Measurements from ENCODE around the gene PLA2G5. TPM values are rescaled to one million over a fixed set of nuclear protein-coding genes. Genes with fewer than 3 reads are reported as not detected.

PLA2G5 gene
- total RNA-seq, 1 donor from 2014 or later = not detected

DNA sequence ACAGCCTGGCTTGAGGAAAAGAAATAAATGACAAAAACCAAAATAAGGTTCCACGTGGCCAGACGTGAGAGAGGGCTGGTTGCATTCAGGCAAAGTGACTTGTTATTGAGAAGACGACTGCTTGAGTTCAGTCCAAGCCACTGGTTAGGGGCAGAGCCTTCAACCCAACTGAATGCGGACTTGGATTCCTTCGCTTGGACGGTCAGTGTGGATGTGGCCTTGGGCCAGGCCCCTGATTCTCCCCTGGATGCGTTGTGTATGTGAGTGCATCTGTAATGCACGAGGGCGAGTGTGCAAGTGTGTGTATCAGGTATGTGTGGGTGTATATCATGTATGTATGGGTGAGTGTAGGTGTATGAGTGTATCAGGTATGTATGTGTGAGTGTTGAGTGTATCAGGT, 71.0 kb downstream of the PLA2G5 start:
- Mint-ChIP-seq H3K4me3 (ENCODE audit: low read depth) (no peak overlapping the region), H3K4me1 (ENCODE audit: low read depth) (peaks cover 6% of the 10 kb centered on the region), H3K27ac (no peak overlapping the region), H3K27me3 (peaks cover 17% of the 10 kb centered on the region), H3K9me3 (ENCODE audit: low read depth) (peaks cover 1% of the 10 kb centered on the region), H3K36me3 (ENCODE audit: insufficient read depth) (no peaks in the 10 kb centered on the region)
- DNase-seq (ENCODE audit: low spot score, unreplicated experiment) = no peak
- TF ChIP-seq, protein P1, sequence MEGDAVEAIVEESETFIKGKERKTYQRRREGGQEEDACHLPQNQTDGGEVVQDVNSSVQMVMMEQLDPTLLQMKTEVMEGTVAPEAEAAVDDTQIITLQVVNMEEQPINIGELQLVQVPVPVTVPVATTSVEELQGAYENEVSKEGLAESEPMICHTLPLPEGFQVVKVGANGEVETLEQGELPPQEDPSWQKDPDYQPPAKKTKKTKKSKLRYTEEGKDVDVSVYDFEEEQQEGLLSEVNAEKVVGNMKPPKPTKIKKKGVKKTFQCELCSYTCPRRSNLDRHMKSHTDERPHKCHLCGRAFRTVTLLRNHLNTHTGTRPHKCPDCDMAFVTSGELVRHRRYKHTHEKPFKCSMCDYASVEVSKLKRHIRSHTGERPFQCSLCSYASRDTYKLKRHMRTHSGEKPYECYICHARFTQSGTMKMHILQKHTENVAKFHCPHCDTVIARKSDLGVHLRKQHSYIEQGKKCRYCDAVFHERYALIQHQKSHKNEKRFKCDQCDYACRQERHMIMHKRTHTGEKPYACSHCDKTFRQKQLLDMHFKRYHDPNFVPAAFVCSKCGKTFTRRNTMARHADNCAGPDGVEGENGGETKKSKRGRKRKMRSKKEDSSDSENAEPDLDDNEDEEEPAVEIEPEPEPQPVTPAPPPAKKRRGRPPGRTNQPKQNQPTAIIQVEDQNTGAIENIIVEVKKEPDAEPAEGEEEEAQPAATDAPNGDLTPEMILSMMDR (IDR thresholded peaks at IDR 0.05; ENCODE audit: unreplicated experiment) = no peak

DNA sequence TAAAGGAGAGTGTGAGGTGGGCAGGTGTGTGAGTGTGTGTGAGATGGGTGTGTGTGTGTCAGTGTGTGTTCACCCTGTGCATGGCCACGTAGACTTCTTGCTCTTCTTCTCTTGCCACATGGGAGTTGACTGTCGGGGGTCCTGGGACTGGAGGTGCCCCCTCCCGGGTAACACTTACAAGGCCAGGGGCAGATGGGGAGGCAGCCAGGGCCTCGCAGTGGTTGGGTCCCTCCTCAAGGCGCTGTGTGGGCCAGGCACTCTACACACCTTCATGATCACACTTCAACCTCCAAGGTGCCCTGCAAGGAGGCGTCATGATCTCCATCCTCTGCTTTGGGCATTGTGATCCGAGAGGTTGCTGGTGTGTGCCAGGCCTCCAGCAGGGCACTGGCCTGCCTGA, 71.5 kb downstream of the PLA2G5 start:
- Mint-ChIP-seq H3K27ac (no peak overlapping the region), H3K27me3 (peaks cover 17% of the 10 kb centered on the region), H3K4me3 (ENCODE audit: low read depth) (no peak overlapping the region), H3K4me1 (ENCODE audit: low read depth) (peaks cover 6% of the 10 kb centered on the region), H3K9me3 (ENCODE audit: low read depth) (no peaks in the 10 kb centered on the region), H3K36me3 (ENCODE audit: insufficient read depth) (no peaks in the 10 kb centered on the region)
- DNase-seq (ENCODE audit: low spot score, unreplicated experiment) = no peak
- TF ChIP-seq, protein P1 (IDR thresholded peaks at IDR 0.05; ENCODE audit: unreplicated experiment) = no peak

Other genes starting within 250 kb of the PLA2G5 start
- 19.0 and 19.9 TPM in 2 replicates for gene OTUD3, start 187.8 kb upstream of the PLA2G5 start, total RNA-seq
- gene PLA2G2E, start 146.6 kb upstream of the PLA2G5 start, total RNA-seq = not detected in 2 replicates
- gene PLA2G2A, start 90.6 kb upstream of the PLA2G5 start, total RNA-seq = 2.0 and 2.4 TPM in 2 replicates
- not detected in 2 replicates for gene PLA2G2D, start 49.3 kb downstream of the PLA2G5 start, total RNA-seq
- not detected in 2 replicates for gene PLA2G2F, start 69.1 kb downstream of the PLA2G5 start, total RNA-seq
- gene UBXN10, start 115.9 kb downstream of the PLA2G5 start, total RNA-seq = 2.8 and 3.1 TPM in 2 replicates
- not detected in 2 replicates for gene PLA2G2C, start 116.3 kb downstream of the PLA2G5 start, total RNA-seq
- gene VWA5B1, start 220.7 kb downstream of the PLA2G5 start, total RNA-seq = 0.19 and 0.24 TPM in 2 replicates

Data from progenitor cell of endocrine pancreas (in vitro differentiated cells).